GM21717 (cell line): ENCODE measurements around the gene SUSD2.
"Not testable (repeated sequence)": the region's sequence is repeated elsewhere in the genome, so short reads cannot be mapped to it uniquely, and the experiment has no call there.

ENCODE experiments used
- ATAC-seq: cut with Tn5 transposase; IDR thresholded peaks from one replicate; pipeline ENCODE4 v1.9.1; 2021; ENCODE audit warnings: mild to moderate bottlenecking, moderate library complexity; ENCODE audit not compliant: unreplicated experiment

SUSD2 gene

GRCh38 chr22:24210409-24210808 is 29.1 kb downstream of the SUSD2 start:
- not testable (repeated sequence) for ATAC-seq

DNA sequence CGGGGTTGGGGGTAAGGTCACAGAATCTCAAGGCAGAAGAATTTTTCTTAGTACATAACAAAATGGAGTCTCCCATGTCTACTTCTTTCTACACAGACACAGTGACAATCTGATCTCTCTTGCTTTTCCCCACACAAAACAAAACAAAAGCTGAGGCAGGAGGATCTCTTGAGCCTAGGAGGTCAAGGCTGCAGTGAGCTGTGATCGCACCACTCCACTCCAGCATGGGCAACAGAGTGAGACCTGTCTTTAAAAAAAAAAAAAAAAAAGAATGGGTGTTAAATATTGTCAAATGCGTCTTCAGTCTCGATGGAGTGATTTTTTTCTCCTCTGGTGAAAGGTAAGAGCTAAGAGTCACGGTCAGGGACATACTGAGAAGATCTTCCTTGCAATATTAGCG is 30.4 kb downstream of the SUSD2 start:
- not testable (repeated sequence) for ATAC-seq

GRCh38 chr22:24213111-24213510 is 31.8 kb downstream of the SUSD2 start:
- ATAC-seq, result not testable (repeated sequence)

DNA sequence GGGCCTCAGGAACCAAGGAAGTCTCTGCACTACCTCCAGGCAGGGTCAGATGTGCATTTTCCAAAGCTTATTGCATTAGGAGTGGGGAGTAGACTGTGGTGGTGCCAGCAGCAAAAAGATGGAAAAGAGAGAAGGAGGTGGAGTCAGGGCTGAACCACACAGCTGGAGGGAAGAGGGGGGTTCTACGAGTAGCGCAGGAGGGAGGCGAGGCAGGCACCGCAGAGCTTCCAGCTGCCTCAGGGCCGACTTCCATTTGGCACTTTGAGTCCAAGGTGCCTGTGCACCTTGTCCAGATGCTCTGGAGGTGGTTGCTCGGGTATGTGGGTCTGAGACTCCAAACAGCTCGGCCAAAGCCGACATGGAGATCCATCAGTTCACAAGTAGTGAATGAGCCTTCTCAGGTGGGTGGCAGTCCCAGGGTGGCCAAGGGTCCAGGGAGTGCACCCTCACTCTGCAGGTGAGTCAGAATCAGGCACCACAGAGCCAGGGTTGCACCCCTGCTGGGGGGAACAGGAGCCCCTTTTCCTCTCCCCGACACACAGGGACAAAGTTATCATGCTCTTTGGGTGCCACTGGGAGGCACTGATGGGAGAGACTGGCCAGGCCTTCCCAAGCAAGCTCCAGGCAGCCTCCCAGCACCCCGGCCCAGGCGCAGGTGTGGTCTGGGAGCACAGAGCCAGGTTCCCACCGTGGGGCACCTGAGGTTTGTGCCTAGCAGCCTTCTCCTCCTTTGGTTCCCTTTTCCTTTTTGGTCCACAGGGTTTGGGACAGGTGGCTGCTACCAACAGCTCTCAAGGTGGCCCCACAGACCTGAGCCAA is 33.4 kb downstream of the SUSD2 start:
- ATAC-seq, result no peak

DNA sequence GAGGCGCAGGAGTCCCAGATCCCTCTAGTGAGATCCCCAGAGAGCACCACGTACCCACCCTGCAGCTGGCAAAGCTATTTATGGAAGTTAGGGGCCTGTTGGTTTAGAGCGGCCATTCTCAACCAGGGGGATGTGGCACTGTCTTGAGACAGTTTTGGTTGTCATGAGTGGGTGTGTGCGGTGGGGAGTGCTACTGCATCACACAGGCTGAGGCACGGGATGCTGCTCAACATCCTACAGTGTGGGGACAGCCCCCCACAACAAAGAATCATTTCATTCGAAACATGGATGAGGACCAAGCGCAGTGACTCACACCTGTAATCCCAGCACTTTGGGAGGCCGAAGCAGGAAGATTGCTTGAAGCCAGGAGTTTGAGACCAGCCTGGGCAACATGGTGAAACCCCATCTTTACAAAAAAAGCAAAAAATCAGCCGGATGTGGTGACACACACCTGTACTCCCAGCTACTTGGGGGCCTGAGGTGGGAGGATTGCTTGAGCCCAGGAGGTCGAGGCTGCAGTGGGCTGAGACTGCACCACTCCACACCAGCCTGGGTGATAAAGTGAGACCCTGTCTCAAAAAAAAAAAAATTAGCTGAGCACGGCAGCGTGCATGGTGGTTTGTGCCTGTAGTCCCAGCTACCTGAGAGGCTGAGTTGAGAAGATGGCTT is 35.4 kb downstream of the SUSD2 start:
- no peak for ATAC-seq

- ATAC-seq, result no peak
Measured at GRCh38 chr22:24217384-24217783, 36.1 kb downstream of the SUSD2 start.

- no peak for ATAC-seq
Measured at GRCh38 chr22:24219750-24220149, 38.5 kb downstream of the SUSD2 start.

DNA sequence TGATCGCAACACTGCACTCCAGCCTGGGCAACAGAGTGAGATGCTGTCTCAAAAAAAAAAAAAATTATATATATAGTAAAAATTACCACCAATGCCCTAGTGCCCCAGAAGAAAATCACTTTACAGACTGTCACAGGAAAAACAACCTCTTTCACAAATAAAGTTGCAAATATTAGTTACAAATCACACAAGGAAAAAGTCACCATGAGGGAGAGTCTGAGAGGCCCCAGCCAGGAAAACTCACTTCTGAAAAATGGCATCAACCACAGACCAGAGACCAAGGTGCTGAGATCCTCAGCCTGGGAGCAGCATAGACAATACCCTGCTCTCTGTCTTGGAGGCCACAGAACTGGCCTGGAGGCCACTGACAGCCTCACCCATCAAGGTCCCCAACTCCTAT is 43.2 kb downstream of the SUSD2 start:
- no peak for ATAC-seq

GRCh38 chr22:24225044-24225601 is 43.8 kb downstream of the SUSD2 start:
- ATAC-seq, result no peak

DNA sequence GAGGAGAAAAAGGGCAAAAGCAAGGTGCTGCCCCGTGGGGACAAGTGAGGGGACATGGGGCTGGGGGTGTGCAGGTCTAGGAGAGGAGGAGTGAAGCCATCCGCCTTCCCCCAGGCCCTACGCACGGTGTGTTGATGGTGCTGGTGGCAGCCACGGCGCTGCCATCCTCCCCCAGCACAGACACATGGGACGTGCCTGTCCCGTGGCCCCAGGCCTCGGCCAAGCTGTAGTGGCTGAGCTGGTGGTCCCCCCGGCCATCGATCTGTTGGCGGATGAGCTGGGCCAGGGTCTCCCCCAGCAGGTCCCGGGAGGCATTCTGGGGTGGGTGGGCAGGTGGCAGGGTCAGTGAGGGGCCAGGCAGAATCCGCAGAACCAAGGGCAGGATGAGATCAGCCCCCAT is 44.7 kb downstream of the SUSD2 start:
- ATAC-seq, result no peak

DNA sequence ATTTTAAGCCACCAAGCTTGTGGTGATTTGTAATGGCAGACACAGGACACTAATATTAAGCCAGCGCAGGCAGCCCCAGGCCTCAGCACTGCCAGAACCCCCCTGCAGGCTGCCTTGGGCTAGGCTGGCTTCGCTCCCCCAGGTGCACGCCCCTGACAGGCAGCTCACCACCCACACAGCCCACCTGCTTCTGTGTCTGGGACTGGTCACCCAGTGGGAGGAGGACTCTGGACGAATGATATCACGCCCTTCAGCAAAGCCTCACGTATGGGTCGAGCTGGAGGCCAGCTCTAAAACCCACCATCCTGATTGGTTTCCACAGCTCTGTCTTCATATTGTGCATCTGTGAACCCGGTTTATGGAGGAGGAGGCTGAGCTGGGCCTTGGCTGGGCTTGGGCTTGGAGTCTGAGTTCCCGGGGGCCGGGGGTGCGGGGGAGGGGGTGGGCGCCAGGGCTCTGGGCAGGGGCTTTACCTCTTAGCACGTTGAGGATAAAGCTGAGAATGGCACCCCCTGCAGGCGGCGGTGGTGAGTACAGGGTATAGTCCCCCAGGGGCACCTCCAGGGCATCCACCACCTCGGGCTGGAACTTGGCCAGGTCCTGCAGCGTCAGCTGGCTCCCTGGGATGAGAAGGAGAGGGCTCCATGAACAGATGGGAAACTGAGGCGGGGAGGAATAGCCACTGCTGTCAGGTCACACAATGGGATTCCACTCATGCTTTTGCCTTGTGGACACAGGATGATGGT is 49.8 kb downstream of the SUSD2 start:
- ATAC-seq, result no peak

DNA sequence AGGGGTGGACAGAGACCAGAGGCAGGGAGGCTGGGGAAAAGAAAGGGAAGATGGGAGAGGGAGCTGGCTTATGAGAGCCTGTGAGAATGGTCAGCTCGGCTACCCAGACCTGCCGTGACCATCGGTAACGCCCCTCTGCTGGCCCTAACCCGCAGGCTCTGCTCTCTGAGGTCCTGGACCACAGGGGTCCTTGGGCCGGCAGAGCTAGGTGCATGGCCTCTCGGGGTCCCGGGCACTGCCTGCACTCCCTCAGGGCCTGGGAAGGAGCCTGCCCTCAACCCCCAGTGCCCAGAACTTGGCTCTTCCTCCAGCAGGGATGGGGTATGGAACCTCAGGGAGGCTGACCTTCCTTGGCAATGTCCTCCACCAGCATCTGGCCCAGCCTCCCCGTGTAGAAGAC is 50.4 kb downstream of the SUSD2 start:
- ATAC-seq, result no peak

GRCh38 chr22:24232124-24232523 is 50.8 kb downstream of the SUSD2 start:
- ATAC-seq, result no peak

DNA sequence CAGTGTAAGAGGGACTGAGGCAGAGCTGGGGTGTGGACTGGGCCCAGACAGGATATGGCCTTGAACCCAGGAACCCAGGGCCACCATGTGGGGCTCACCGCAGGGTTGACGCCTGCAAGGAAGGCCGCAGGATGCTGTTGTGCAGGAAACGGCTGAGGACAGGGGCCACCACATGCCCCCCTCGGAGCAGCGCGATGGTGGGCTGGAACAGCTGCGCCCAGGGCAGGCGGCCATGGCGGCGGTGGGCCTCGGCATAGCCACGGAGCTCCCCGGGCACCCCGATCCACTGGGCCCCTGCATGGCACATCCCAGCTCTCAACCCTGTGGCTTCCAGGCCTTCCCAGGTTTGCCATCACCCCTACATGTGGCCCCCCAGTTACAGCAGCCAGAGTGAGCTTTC is 51.4 kb downstream of the SUSD2 start:
- no peak for ATAC-seq

DNA sequence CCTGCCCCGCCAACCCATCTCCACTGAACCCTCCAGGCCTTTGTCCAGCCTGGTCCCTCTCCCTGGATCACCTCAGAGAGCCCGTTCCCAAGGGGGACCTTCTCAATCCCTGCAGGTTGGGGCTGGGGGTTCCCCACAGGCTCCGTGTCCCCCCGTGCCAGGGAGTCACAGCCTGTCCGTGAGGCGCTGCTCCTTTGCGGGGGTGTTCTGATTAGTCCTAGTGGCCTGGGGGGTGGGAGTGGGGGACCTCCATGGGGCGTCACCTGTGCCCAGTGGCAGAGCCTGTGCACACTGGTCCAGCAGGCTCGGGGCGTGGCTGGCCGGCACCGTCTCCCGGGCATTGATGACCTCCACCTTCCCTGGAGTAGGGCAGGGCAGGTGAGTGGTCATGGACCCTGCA is 51.9 kb downstream of the SUSD2 start:
- ATAC-seq, result no peak

- no peak for ATAC-seq
Measured at GRCh38 chr22:24233816-24234215, 52.5 kb downstream of the SUSD2 start.

GRCh38 chr22:24235315-24235714 is 54.0 kb downstream of the SUSD2 start:
- ATAC-seq, result no peak

DNA sequence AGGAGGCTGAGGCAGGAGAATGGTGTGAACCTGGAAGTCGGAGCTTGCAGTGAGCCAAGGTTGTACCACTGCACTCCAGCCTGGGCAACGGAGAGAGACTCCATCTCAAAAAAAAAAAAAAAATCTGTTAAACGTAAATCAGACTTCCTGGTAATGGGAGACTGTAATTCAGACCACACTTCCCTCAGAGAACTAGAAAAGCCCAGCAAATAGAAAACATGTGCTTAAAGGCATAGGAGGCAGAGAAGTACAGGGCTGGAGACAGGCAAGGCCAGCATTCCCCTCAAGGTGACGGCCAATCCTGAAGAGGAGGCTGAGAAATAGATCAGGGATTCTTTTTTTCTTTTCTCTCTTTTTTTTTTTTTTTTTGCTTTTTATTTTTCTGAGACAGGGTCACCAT is 55.4 kb downstream of the SUSD2 start:
- ATAC-seq, result no peak

GRCh38 chr22:24238101-24238694 is 56.9 kb downstream of the SUSD2 start:
- not testable (repeated sequence) for ATAC-seq
